ENCODE data around the gene SLC25A11.

Gene SLC25A11

DNA sequence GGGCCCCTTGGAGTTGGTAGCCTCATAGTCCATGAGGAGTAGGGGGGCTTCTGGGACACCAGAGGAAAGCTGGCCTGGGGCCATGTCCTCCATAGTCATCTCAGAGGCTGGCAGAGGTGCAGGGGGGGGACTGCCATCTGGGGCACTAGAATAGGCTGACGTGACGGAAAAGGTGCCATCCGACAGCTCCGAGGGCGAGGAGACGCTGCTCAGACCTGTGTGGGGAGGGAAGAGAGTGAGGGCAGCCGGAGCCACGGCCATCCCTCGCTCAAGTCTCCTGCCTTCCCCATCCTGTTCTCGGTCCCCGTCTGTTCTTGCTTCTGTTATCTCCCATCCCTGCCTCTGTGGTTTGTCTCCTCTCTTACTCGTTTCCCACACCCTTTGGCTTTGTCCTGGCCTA, 32.5 kb upstream of the SLC25A11 start:
- peak overlapping the region; percentile 43 for H3K27ac ChIP-seq (ENCODE audit: low read depth, low read length)
- no peaks in the 10 kb centered on the region for H3K27me3 ChIP-seq (ENCODE audit: control insufficient read depth in 1 of 2, insufficient read depth in 2 of 2, low read length in 2 of 2)
- no peak overlapping the region for H3K9ac ChIP-seq (ENCODE audit: low read length)
- peaks cover 20% of the 10 kb centered on the region for H3K4me1 ChIP-seq (ENCODE audit: insufficient read depth, low read length)
- no peaks in the 10 kb centered on the region for H3K9me3 ChIP-seq (ENCODE audit: low read length)
- no peak overlapping the region for H3K4me3 ChIP-seq (ENCODE audit: low read depth in 1 of 2, low read length in 2 of 2)
- peaks cover 69% of the 10 kb centered on the region for H3K36me3 ChIP-seq (ENCODE audit: insufficient read depth, low read length)

DNA sequence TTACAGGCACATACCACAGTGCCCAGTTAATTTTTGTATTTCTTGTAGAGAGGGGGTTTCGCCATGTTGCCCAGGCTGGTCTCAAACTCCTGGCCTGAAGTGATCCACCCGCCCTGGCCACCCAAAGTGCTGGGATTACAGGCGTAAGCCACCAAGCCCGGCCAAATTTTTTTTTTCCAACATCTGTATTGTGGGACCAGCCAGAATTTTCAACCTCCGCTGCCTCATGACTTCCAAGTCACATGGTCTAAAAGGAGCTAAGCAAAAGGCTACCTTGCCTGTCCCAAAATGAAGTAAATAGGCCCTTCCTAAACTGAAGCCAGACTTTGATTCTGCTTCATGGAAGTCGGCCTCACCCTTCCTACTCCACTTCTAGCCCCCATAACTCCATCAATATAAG, 32.0 kb upstream of the SLC25A11 start:
- H3K27ac ChIP-seq (ENCODE audit: low read depth, low read length): peak overlapping the region; percentile 43
- H3K4me1 ChIP-seq (ENCODE audit: insufficient read depth, low read length): peaks cover 20% of the 10 kb centered on the region

DNA sequence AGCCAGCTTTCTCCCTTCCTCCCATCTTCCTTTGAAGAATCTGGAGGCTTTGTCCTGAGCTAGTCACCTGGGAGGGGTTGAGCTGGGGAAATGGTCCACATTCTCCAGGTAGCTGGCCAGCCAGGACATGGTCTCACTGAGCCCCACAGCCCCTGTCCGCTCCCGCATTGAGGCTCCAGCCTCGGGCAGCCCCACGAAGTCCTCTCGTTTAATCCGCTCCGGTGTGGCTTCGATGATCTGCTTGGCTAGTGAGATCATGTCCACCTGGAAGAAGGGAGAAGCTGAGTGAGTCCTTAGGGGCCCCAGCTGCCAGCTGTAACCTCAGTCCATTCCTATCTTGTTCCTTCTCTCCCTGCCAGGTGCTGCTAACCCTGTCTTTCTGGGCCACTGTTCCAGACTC, 30.4 kb upstream of the SLC25A11 start:
- Histone ChIP-seq H3K27ac (ENCODE audit: low read depth, low read length) (no peak overlapping the region), H3K36me3 (ENCODE audit: insufficient read depth, low read length) (peaks cover 56% of the 10 kb centered on the region), H3K9me3 (ENCODE audit: low read length) (no peaks in the 10 kb centered on the region)

More for the DNA sequence above, 32.0 kb upstream of the SLC25A11 start:
- Histone ChIP-seq H3K27me3 (ENCODE audit: control insufficient read depth in 1 of 2, insufficient read depth in 2 of 2, low read length in 2 of 2) (no peaks in the 10 kb centered on the region), H3K4me3 (ENCODE audit: low read depth in 1 of 2, low read length in 2 of 2) (no peak overlapping the region), H3K9ac (ENCODE audit: low read length) (no peak overlapping the region), H3K36me3 (ENCODE audit: insufficient read depth, low read length) (peaks cover 64% of the 10 kb centered on the region), H3K9me3 (ENCODE audit: low read length) (no peaks in the 10 kb centered on the region)

DNA sequence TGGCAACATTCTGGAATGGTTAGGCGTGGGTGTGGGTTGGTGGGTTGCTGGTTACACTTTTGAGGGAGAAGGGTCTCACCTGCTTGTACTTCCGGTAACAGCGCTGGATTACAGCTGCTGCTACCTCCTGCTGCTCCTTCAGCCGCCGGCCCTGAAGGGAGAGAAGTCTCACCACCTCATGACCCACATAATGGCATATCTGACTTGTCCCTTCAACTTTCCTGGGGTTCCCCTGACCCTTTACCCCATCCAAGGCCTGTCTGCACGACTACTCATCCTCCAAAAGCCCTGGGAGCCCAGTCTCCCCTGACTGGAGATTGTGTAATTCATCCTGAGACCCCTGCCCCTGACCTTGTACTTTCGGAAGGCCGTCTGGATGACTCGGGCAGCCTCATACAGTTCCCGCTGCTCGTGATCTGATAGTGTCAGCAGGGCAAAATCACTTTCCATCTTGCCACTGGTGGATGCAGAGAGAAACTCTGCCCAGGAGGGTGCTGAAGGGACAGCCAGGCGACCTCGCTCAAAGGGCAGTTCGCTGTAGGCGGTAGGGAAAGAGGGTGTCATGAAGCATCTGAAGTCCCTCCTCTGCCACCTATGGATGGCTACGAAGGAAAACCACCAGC, 29.8 kb upstream of the SLC25A11 start:
- H3K27ac ChIP-seq (ENCODE audit: low read depth, low read length): peak overlapping the region; percentile 95
- H3K36me3 ChIP-seq (ENCODE audit: insufficient read depth, low read length): peaks cover 49% of the 10 kb centered on the region
- H3K9me3 ChIP-seq (ENCODE audit: low read length): no peaks in the 10 kb centered on the region
- H3K27me3 ChIP-seq (ENCODE audit: control insufficient read depth in 1 of 2, insufficient read depth in 2 of 2, low read length in 2 of 2): no peaks in the 10 kb centered on the region
- H3K4me1 ChIP-seq (ENCODE audit: insufficient read depth, low read length): peaks cover 32% of the 10 kb centered on the region
- peak overlapping the region; percentile 8 to 87 for H3K4me3 ChIP-seq (ENCODE audit: low read depth in 1 of 2, low read length in 2 of 2)
- H3K9ac ChIP-seq (ENCODE audit: low read length): no peak overlapping the region

More for the DNA sequence above, 30.4 kb upstream of the SLC25A11 start:
- Histone ChIP-seq H3K9ac (ENCODE audit: low read length) (no peak overlapping the region), H3K4me3 (ENCODE audit: low read depth in 1 of 2, low read length in 2 of 2) (no peak overlapping the region), H3K27me3 (ENCODE audit: control insufficient read depth in 1 of 2, insufficient read depth in 2 of 2, low read length in 2 of 2) (no peaks in the 10 kb centered on the region), H3K4me1 (ENCODE audit: insufficient read depth, low read length) (peaks cover 30% of the 10 kb centered on the region)

DNA sequence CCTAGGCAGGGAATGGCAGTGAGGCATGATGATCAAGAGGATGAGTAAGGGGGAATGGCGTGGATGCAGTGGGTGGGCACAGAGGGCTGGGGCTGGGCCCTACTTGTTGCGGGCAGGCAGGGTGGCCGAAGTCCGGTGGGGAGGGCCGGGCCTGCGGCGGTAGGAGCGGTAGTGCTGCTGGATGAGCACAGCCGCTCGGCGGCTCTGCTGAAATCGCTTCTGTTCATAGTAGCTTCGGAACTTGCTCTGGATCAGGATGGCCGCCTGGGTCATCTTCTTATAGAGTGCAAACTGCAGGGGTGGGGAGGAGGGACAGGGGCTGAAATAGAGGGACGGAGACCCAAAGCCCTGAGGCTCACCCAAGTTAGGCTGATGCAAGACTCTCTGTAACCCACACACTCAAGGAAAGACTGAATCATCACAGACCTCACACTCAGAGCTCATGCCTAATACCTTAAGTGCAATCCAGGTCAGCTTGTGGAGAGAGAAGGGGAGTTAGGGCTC, 29.3 kb upstream of the SLC25A11 start:
- Histone ChIP-seq H3K27me3 (ENCODE audit: control insufficient read depth in 1 of 2, insufficient read depth in 2 of 2, low read length in 2 of 2) (no peaks in the 10 kb centered on the region), H3K4me3 (ENCODE audit: low read depth in 1 of 2, low read length in 2 of 2) (peak overlapping the region; percentile 8 to 87), H3K9ac (ENCODE audit: low read length) (peak overlapping the region; percentile 67), H3K27ac (ENCODE audit: low read depth, low read length) (peak overlapping the region; percentile 95), H3K4me1 (ENCODE audit: insufficient read depth, low read length) (peaks cover 32% of the 10 kb centered on the region), H3K9me3 (ENCODE audit: low read length) (no peaks in the 10 kb centered on the region), H3K36me3 (ENCODE audit: insufficient read depth, low read length) (peaks cover 44% of the 10 kb centered on the region)

DNA sequence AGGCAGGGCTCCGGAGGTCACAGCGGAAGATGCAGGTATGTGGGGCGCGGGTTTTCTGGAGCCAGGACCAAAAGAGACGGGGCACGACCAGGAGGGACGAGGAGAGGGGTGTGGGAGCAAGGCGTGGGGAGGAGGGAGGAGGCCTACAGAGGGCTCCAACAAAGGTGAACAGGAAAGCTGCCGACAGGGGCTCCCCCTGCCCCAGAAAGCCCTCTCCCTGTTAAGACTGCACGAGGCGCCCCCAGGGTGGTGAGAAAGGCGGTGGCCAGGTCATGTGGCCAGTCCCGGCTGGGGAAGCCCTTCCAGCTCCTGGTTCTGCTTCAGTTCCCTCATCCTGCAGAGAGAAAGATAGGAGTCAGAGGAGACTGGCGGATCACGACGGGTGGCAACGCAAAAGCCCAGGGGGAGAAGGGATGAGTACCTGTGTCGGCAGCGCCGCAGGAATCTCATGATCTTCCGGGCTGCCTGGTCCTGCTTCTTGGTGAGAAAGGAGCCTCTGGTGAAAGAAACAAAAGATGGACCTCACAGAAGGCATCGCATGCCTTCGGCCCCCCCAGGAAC, 28.7 kb upstream of the SLC25A11 start:
- Histone ChIP-seq H3K36me3 (ENCODE audit: insufficient read depth, low read length) (peaks cover 38% of the 10 kb centered on the region), H3K4me1 (ENCODE audit: insufficient read depth, low read length) (peaks cover 32% of the 10 kb centered on the region), H3K27me3 (ENCODE audit: control insufficient read depth in 1 of 2, insufficient read depth in 2 of 2, low read length in 2 of 2) (no peaks in the 10 kb centered on the region), H3K9ac (ENCODE audit: low read length) (peak overlapping the region; percentile 67), H3K4me3 (ENCODE audit: low read depth in 1 of 2, low read length in 2 of 2) (peak overlapping the region; percentile 66 to 87), H3K27ac (ENCODE audit: low read depth, low read length) (peak overlapping the region; percentile 95), H3K9me3 (ENCODE audit: low read length) (no peaks in the 10 kb centered on the region)

DNA sequence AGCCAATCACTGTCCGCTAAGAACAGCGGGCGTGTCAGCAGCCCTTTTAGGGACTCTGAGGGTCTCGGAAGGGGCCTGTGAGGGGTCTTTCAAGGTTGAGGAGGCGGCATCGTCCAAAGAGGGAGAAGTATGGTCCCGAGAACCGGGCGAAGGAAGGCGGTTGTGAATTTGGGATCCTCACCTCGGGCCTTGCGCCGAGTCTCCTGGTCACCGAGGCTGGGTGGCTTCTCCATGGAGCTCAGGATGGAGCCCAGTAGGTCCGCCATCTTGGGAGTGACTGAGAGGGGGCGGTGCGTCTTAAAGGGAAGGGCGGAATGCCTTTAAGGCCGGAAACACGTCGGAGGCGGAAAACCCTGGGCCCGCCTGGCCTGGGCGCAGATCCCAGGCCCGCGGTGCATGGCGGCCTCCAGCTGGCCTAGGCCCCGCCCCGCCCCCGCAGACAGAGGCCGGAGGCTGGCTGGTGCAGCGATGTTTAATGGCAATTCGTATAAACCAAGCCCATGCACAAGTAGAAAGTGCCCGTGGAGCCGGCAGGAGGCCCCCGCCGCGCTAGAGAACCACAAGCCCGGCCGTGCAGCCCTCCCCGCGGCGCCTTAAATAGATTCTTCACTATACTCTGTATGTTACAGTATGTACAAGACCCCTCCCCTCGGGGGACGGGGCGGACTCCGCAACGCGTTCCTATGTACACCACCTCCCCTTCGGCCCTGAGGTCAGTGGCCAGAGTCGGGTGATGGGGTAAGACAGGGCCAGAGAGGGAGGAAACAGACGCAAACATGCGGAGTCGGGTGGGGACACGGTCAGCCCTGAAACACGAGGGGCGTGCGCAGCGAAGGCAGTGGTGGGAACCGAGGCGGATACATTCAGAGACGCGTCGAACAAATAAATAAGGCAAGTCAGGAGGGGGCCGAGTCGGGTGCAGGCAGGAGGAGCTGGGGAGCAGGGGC, 28.0 kb upstream of the SLC25A11 start, which contains the start of gene SPAG7:
SPAG7 (minus strand) TSS at position 279 of the 947 bp plus-strand sequence; CDS start at position 266, 13 bp downstream.
- Histone ChIP-seq H3K4me3 (ENCODE audit: low read depth in 1 of 2, low read length in 2 of 2) (peak within 1 kb of the TSS; percentile 66 to 87), H3K4me1 (ENCODE audit: insufficient read depth, low read length) (peaks cover 32% of the 10 kb centered on the region)

DNA sequence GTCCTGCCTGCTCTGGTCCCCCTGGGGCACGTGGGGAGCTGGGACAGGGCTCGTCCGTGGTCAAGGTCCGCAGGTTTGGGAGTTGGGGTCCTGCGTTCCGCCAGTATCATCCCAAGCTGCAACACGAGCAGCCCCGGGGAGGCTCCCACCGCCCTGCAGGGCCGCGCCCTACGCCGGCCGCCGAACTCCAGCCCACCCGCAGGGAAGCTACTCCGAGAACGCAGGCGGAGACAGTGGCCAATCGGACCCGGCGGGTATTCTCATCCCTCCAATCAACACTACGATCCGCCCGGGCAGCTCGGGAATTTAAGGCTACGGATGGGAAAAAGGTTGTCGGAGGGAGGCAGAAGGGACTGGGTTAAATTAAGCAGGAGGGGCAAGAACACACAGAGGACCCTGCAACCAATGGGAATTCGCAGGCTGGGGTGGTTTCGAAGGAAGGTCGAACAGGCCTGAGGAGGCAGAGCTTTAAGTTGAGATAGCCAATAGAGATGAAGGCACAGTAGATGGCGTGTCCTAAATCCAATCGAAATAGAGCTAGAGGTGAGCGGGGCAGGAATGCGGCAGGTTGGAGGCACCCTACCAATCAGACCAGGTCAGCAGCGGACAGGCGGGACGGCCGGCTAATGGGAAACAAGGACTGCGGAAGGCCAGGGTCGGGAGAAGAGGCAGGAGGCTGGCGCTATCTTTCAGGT, 27.1 kb upstream of the SLC25A11 start:
- Histone ChIP-seq H3K4me3 (ENCODE audit: low read depth in 1 of 2, low read length in 2 of 2) (peak overlapping the region; percentile 45 to 87), H3K27me3 (ENCODE audit: control insufficient read depth in 1 of 2, insufficient read depth in 2 of 2, low read length in 2 of 2) (no peaks in the 10 kb centered on the region), H3K4me1 (ENCODE audit: insufficient read depth, low read length) (peaks cover 32% of the 10 kb centered on the region), H3K9ac (ENCODE audit: low read length) (peak overlapping the region; percentile 80), H3K36me3 (ENCODE audit: insufficient read depth, low read length) (peaks cover 23% of the 10 kb centered on the region), H3K9me3 (ENCODE audit: low read length) (no peaks in the 10 kb centered on the region), H3K27ac (ENCODE audit: low read depth, low read length) (peak overlapping the region; percentile 99)

More for the DNA sequence above, 28.0 kb upstream of the SLC25A11 start, which contains the start of gene SPAG7:
- Histone ChIP-seq H3K27me3 (ENCODE audit: control insufficient read depth in 1 of 2, insufficient read depth in 2 of 2, low read length in 2 of 2) (no peaks in the 10 kb centered on the region), H3K9ac (ENCODE audit: low read length) (peak within 1 kb of the TSS; percentile 80), H3K36me3 (ENCODE audit: insufficient read depth, low read length) (peaks cover 31% of the 10 kb centered on the region), H3K9me3 (ENCODE audit: low read length) (no peaks in the 10 kb centered on the region), H3K27ac (ENCODE audit: low read depth, low read length) (peak within 1 kb of the TSS; percentile 99)

DNA sequence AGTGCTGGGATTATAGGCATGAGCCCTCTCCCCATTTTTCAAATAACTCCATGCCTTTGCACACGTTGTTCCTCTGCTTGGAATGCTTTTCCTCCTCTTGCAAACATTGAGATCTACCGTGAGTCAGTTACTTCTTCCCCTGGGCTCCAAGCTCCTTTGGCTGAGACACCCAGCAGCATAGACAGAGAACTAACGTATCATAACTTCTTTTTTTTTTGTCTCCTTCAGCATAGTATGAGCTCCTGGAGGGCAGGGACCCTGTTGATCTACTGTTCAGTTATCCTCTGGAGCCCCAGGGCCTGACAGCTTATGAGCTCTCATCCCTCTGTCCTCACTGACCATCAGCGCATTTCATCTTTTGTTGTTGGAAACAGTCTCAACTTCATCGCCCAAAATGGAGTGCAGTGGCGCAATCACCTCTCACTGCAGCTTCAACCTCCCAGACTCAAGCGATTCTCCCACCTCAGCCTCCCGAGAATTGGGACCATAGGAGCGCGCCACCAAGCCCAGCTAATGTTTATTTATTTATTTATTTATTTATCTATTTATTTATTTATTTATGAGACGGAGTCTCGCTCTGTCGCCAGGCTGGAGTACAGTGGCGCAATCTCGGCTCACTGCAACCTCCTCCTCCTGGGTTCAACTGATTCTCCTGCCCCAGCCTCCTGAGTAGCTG, 25.6 kb upstream of the SLC25A11 start:
- Histone ChIP-seq H3K36me3 (ENCODE audit: insufficient read depth, low read length) (peaks cover 20% of the 10 kb centered on the region), H3K9me3 (ENCODE audit: low read length) (no peaks in the 10 kb centered on the region), H3K4me3 (ENCODE audit: low read depth in 1 of 2, low read length in 2 of 2) (no peak overlapping the region), H3K4me1 (ENCODE audit: insufficient read depth, low read length) (peaks cover 32% of the 10 kb centered on the region), H3K27ac (ENCODE audit: low read depth, low read length) (no peak overlapping the region), H3K9ac (ENCODE audit: low read length) (no peak overlapping the region), H3K27me3 (ENCODE audit: control insufficient read depth in 1 of 2, insufficient read depth in 2 of 2, low read length in 2 of 2) (no peaks in the 10 kb centered on the region)

DNA sequence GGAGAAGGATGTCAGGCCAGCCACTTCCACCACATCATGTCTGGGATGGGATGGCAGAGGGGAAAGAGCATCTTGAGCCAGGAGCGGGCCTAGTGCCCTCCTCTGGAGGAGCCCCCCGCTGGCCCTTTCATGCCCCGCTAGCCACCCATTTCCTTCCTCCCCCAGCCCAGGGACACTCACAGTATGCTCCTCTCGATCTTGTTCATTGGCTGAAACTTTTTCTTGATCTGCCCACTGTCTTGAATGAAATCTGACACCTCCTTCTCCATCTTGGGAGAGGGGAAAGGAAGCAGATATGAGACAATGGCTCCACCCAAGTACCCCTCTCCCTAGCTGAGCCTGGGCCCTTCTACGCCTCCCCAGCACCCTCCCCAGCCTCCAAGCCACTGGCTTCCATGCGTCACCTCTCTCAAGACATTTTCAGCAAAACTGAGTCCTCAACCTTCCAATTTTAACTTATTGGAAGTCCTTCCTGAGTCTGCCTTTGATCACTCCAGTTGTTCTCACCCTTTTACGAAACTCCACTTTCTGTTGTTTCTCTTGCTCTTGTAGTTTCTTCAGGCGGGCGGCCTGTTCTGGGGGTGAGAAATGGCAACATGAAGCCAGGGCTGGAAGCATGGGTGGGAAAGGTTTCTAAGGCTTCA, 20.6 kb upstream of the SLC25A11 start:
- H3K4me3 ChIP-seq (ENCODE audit: low read depth in 1 of 2, low read length in 2 of 2): no peak overlapping the region
- no peak overlapping the region for H3K9ac ChIP-seq (ENCODE audit: low read length)
- peaks cover 26% of the 10 kb centered on the region for H3K36me3 ChIP-seq (ENCODE audit: insufficient read depth, low read length)
- no peaks in the 10 kb centered on the region for H3K27me3 ChIP-seq (ENCODE audit: control insufficient read depth in 1 of 2, insufficient read depth in 2 of 2, low read length in 2 of 2)
- H3K9me3 ChIP-seq (ENCODE audit: low read length): no peaks in the 10 kb centered on the region
- H3K4me1 ChIP-seq (ENCODE audit: insufficient read depth, low read length): peaks cover 3% of the 10 kb centered on the region
- H3K27ac ChIP-seq (ENCODE audit: low read depth, low read length): no peak overlapping the region
